Measurements from ENCODE around the gene LYZL1. TPM values are rescaled to one million over a fixed set of nuclear protein-coding genes. Genes with fewer than 3 reads are reported as not detected.

LYZL1 gene
- total and polyA plus RNA-seq, 7 donors = not detected

- no peaks in the 10 kb centered on the region for H3K36me3 ChIP-seq
- H3K4me3 ChIP-seq = no peak overlapping the region
- peaks cover 0 to 29% (median 24%) of the 10 kb centered on the region in 4 donors for H3K4me1 ChIP-seq
- H3K27ac ChIP-seq = peak overlapping the region in 3 of 4 donors; percentile 65 to 74 (median 74)
- H3K9me3 ChIP-seq = no peaks in the 10 kb centered on the region
- peak; percentile 93 for DNase-seq
- TF ChIP-seq POLR2AphosphoS5 (IDR thresholded peaks at IDR 0.05) = peak; percentile 37 to 75 (median 52)
- TF ChIP-seq EP300 (IDR thresholded peaks at IDR 0.05) = peak in 1 of 4 donors; percentile 26
- TF ChIP-seq POLR2A (IDR thresholded peaks at IDR 0.05) = no peak
- no peaks in the 10 kb centered on the region for H3K27me3 ChIP-seq
- 35 to 57% methylated on average over 11 of the region's 11 CpGs for WGBS, 2 donors
- intact Hi-C loops (cut with DNase I) = loop anchor here (5.0 kb wide), 1 partner anchor 45 kb away; no protein-coding TSS in a partner anchor
Measured at GRCh38 chr10:29257106-29257783, 31.6 kb upstream of the LYZL1 start.

- peaks cover 0 to 29% (median 24%) of the 10 kb centered on the region in 4 donors for H3K4me1 ChIP-seq
- H3K27ac ChIP-seq = peak overlapping the region in 3 of 4 donors; percentile 65 to 74 (median 74)
- H3K36me3 ChIP-seq = no peaks in the 10 kb centered on the region
- no peak for DNase-seq
- intact Hi-C loops (cut with DNase I) = loop anchor here (5.0 kb wide), 1 partner anchor 45 kb away; no protein-coding TSS in a partner anchor
- WGBS, 2 donors = 52 to 65% methylated on average over 3 of the region's 3 CpGs
- no peak overlapping the region for H3K4me3 ChIP-seq
- TF ChIP-seq CTCF (IDR thresholded peaks at IDR 0.05) (no peak), POLR2A (IDR thresholded peaks at IDR 0.05) (no peak), EP300 (IDR thresholded peaks at IDR 0.05) (no peak), POLR2AphosphoS5 (IDR thresholded peaks at IDR 0.05) (no peak)
- no peaks in the 10 kb centered on the region for H3K27me3 ChIP-seq
- no peaks in the 10 kb centered on the region for H3K9me3 ChIP-seq
Measured at GRCh38 chr10:29257784-29258135, 31.1 kb upstream of the LYZL1 start.

- no peak for DNase-seq
- H3K27me3 ChIP-seq = no peaks in the 10 kb centered on the region
- WGBS, 2 donors = 51 to 85% methylated on average over 2 of the region's 2 CpGs
- intact Hi-C loops (cut with DNase I) = loop anchor here (5.0 kb wide), 1 partner anchor 43 kb away; no protein-coding TSS in a partner anchor
- no peaks in the 10 kb centered on the region for H3K9me3 ChIP-seq
- no peak overlapping the region for H3K27ac ChIP-seq
- H3K4me1 ChIP-seq = peaks cover 0 to 27% (median 21%) of the 10 kb centered on the region in 4 donors
- H3K36me3 ChIP-seq = no peaks in the 10 kb centered on the region
- H3K4me3 ChIP-seq = no peak overlapping the region
- TF ChIP-seq POLR2AphosphoS5 (IDR thresholded peaks at IDR 0.05) (no peak), EP300 (IDR thresholded peaks at IDR 0.05) (no peak), POLR2A (IDR thresholded peaks at IDR 0.05) (no peak), CTCF (IDR thresholded peaks at IDR 0.05) (no peak)
Measured at GRCh38 chr10:29259498-29259897, 29.4 kb upstream of the LYZL1 start.

- H3K4me1 ChIP-seq = peaks cover 0 to under 1% (median 0%) of the 10 kb centered on the region in 4 donors
- intact Hi-C loops (cut with DNase I) = no loop called here
- 89 to 92% methylated on average over 8 of the region's 8 CpGs for WGBS, 2 donors
- no peak for DNase-seq
- no peaks in the 10 kb centered on the region for H3K36me3 ChIP-seq
- H3K27me3 ChIP-seq = no peaks in the 10 kb centered on the region
- no peaks in the 10 kb centered on the region for H3K9me3 ChIP-seq
- no peak overlapping the region for H3K4me3 ChIP-seq
- no peak for TF ChIP-seq CTCF (IDR thresholded peaks at IDR 0.05)
- TF ChIP-seq POLR2AphosphoS5 (IDR thresholded peaks at IDR 0.05) = no peak
- no peak for TF ChIP-seq POLR2A (IDR thresholded peaks at IDR 0.05)
- TF ChIP-seq EP300 (IDR thresholded peaks at IDR 0.05) = no peak
- H3K27ac ChIP-seq = no peak overlapping the region
Measured at GRCh38 chr10:29263506-29263905, 25.4 kb upstream of the LYZL1 start.

- H3K4me1 ChIP-seq = no peaks in the 10 kb centered on the region
- no peak for TF ChIP-seq CTCF (IDR thresholded peaks at IDR 0.05)
- no peak for TF ChIP-seq POLR2AphosphoS5 (IDR thresholded peaks at IDR 0.05)
- TF ChIP-seq EP300 (IDR thresholded peaks at IDR 0.05) = no peak
- TF ChIP-seq POLR2A (IDR thresholded peaks at IDR 0.05) = no peak
- WGBS, 2 donors = 70 to 85% methylated on average over 7 of the region's 7 CpGs
Measured at GRCh38 chr10:29265210-29265768, 23.6 kb upstream of the LYZL1 start.

More at GRCh38 chr10:29265210-29265768, 23.6 kb upstream of the LYZL1 start:
- Histone ChIP-seq H3K36me3 (no peaks in the 10 kb centered on the region), H3K4me3 (no peak overlapping the region), H3K9me3 (no peaks in the 10 kb centered on the region), H3K27ac (no peak overlapping the region), H3K27me3 (no peaks in the 10 kb centered on the region)
- DNase-seq = no peak
- intact Hi-C loops (cut with DNase I) = no loop called here
